ENCODE results near the gene CDKN1A. TPM values are rescaled to one million over a fixed set of nuclear protein-coding genes. Genes with fewer than 3 reads are reported as not detected.

Gene CDKN1A
- polyA plus RNA-seq, 1 donor from 2014 or later, result 23.0 TPM

DNA sequence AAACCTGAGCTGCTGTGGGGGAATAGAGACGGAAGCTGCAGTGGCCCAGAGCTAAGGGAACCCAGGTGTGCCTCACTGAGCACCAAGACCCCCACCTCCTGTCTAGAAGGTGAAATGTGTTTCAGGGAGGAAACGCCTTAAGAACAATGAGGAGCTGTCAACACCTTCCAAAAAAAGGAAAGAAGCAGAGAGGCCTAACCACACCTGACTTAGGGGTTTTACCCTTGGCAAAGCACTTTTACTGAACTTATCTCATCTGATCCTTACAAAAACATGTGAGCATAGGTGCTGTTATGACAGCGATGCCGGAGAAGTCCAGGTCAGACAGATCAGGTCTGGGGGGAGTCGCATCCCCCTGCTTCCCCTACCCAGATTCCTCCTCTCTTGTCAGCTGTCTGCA, 16.1 kb upstream of the CDKN1A start:
- no peaks in the 10 kb centered on the region for H3K79me2 ChIP-seq (replicated peaks; ENCODE audit: insufficient read depth, low read length)
- H3F3A ChIP-seq (ENCODE audit: insufficient read depth, low read length, poor library complexity, severe bottlenecking), result no peaks in the 10 kb centered on the region
- no peaks in the 10 kb centered on the region for H3K36me3 ChIP-seq (ENCODE audit: insufficient read depth, low read length)
- H3K9ac ChIP-seq (ENCODE audit: low read length), result no peak overlapping the region
- no peaks in the 10 kb centered on the region for H3K9me3 ChIP-seq (ENCODE audit: low read length)
- no peaks in the 10 kb centered on the region for H4K20me1 ChIP-seq (ENCODE audit: insufficient read depth)
- no peaks in the 10 kb centered on the region for H3K27me3 ChIP-seq (ENCODE audit: insufficient read depth, low read depth, low read length)
- TF ChIP-seq EZH2 (IDR thresholded peaks at IDR 0.05; ENCODE audit: borderline replicate concordance, insufficient read depth, low read length, poor library complexity, severe bottlenecking), result no peak
- no peak for TF ChIP-seq MXI1 (conservative IDR thresholded peaks at IDR 0.05; ENCODE audit: poor library complexity, severe bottlenecking)
- no peaks in the 10 kb centered on the region for H3K9me2 ChIP-seq (ENCODE audit: insufficient read depth, low read length)
- H2AFZ ChIP-seq (ENCODE audit: low read depth, low read length), result no peak overlapping the region
- H3K4me3 ChIP-seq (ENCODE audit: low read length), result no peak overlapping the region
- H3K4me2 ChIP-seq (ENCODE audit: low read length), result no peak overlapping the region
- H3K27ac ChIP-seq (ENCODE audit: low read length), result no peak overlapping the region

DNA sequence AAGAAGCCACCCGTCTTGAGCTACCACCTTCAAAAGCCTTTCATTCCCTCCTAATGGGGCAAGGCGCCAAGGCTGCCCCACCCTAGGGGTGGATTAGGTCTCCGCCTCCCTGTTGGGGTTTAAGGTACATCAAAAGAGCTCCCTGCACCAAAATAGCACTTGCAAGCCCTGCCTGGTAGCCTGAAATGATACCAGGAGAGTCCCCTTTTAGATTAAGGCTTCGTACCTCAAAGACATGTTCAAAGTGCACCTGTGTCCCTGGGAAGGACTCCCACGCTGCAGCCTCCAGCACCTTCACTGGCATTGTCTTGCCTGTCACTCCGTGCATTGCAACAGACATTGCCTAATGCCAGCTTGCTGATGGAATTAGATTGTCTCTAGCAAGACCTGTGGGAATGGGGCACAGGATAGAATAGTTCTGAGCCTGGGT, 15.7 kb upstream of the CDKN1A start:
- Histone ChIP-seq H2AFZ (ENCODE audit: low read depth, low read length) (no peak overlapping the region), H3K36me3 (ENCODE audit: insufficient read depth, low read length) (no peaks in the 10 kb centered on the region), H3K4me3 (ENCODE audit: low read length) (no peak overlapping the region), H3K27me3 (ENCODE audit: insufficient read depth, low read depth, low read length) (no peaks in the 10 kb centered on the region), H3F3A (ENCODE audit: insufficient read depth, low read length, poor library complexity, severe bottlenecking) (no peaks in the 10 kb centered on the region), H3K9ac (ENCODE audit: low read length) (no peak overlapping the region), H3K9me3 (ENCODE audit: low read length) (no peaks in the 10 kb centered on the region), H3K27ac (ENCODE audit: low read length) (no peak overlapping the region), H3K4me2 (ENCODE audit: low read length) (no peak overlapping the region), H4K20me1 (ENCODE audit: insufficient read depth) (no peaks in the 10 kb centered on the region), H3K79me2 (replicated peaks; ENCODE audit: insufficient read depth, low read length) (no peaks in the 10 kb centered on the region), H3K9me2 (ENCODE audit: insufficient read depth, low read length) (no peaks in the 10 kb centered on the region)
- TF ChIP-seq MXI1 (conservative IDR thresholded peaks at IDR 0.05; ENCODE audit: poor library complexity, severe bottlenecking) (no peak), RAD21 (conservative IDR thresholded peaks at IDR 0.05) (no peak), TAF1 (IDR thresholded peaks at IDR 0.05; ENCODE audit: low read depth) (no peak), SMC3 (conservative IDR thresholded peaks at IDR 0.05; ENCODE audit: poor library complexity) (no peak)
- TF ChIP-seq, protein P1, sequence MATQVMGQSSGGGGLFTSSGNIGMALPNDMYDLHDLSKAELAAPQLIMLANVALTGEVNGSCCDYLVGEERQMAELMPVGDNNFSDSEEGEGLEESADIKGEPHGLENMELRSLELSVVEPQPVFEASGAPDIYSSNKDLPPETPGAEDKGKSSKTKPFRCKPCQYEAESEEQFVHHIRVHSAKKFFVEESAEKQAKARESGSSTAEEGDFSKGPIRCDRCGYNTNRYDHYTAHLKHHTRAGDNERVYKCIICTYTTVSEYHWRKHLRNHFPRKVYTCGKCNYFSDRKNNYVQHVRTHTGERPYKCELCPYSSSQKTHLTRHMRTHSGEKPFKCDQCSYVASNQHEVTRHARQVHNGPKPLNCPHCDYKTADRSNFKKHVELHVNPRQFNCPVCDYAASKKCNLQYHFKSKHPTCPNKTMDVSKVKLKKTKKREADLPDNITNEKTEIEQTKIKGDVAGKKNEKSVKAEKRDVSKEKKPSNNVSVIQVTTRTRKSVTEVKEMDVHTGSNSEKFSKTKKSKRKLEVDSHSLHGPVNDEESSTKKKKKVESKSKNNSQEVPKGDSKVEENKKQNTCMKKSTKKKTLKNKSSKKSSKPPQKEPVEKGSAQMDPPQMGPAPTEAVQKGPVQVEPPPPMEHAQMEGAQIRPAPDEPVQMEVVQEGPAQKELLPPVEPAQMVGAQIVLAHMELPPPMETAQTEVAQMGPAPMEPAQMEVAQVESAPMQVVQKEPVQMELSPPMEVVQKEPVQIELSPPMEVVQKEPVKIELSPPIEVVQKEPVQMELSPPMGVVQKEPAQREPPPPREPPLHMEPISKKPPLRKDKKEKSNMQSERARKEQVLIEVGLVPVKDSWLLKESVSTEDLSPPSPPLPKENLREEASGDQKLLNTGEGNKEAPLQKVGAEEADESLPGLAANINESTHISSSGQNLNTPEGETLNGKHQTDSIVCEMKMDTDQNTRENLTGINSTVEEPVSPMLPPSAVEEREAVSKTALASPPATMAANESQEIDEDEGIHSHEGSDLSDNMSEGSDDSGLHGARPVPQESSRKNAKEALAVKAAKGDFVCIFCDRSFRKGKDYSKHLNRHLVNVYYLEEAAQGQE (IDR thresholded peaks at IDR 0.05; ENCODE audit: borderline replicate concordance), result no peak

DNA sequence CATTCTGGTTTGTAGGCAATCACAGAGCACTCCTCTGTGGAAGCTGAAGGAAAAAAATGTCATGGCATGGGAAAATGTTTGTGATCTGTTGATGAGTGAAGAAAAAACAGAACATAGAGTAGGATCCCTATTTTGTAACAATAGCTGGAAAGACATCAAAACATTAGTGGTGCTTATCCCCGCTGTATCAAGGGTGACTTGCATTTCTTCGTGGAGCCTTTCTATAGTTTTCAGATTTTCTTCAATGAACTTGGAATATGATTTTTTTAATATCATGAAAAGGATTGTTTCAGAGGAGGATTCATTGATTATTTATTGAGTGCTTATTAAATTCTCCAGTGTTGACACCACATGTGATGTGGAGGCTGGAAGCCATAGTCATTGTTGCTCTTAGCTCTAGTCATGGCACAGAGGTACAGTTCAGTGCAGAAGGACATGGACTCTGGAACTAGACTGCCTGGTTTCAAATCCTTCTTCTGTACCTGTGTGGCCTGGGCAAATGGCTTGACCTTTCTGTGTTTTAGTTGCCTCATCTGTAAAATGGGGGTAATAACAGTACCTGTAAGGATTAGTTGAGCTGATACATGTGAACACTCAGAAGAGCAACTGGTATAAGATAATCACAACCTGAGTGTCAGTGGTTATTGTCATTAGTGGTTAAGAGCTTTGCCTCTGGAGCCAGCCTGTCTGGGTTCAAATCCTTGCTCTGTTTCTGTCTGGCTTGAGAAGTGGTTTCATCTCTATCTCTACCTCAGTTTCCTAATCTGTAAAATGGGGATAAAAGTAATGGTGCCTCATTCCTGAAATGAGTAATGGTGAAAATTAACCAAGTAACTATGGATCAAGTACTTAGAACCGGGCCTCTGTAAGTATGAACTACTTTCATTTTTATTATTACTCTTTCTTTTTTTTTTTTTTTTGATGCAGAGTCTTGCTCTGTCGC, 14.7 kb upstream of the CDKN1A start:
- no peak for TF ChIP-seq EP300 (conservative IDR thresholded peaks at IDR 0.05; ENCODE audit: poor library complexity, severe bottlenecking)
- TF ChIP-seq, protein P1 (IDR thresholded peaks at IDR 0.05; ENCODE audit: borderline replicate concordance), result no peak
- no peaks in the 10 kb centered on the region for H3K36me3 ChIP-seq (ENCODE audit: insufficient read depth, low read length)
- no peak overlapping the region for H3K4me3 ChIP-seq (ENCODE audit: low read length)

More for the DNA sequence above, 14.7 kb upstream of the CDKN1A start:
- Histone ChIP-seq H3K4me2 (ENCODE audit: low read length) (no peak overlapping the region), H3K9me3 (ENCODE audit: low read length) (no peaks in the 10 kb centered on the region), H4K20me1 (ENCODE audit: insufficient read depth) (no peaks in the 10 kb centered on the region), H3K9me2 (ENCODE audit: insufficient read depth, low read length) (no peaks in the 10 kb centered on the region), H2AFZ (ENCODE audit: low read depth, low read length) (no peak overlapping the region), H3K27me3 (ENCODE audit: insufficient read depth, low read depth, low read length) (no peaks in the 10 kb centered on the region), H3K9ac (ENCODE audit: low read length) (no peak overlapping the region), H3K27ac (ENCODE audit: low read length) (no peak overlapping the region), H3F3A (ENCODE audit: insufficient read depth, low read length, poor library complexity, severe bottlenecking) (no peaks in the 10 kb centered on the region), H3K79me2 (replicated peaks; ENCODE audit: insufficient read depth, low read length) (no peaks in the 10 kb centered on the region)

Data from neural cell (in vitro differentiated cells).